Astrocyte (in vitro differentiated cells and primary cell): ENCODE data around the gene IRS1.

Experiments
- CTCF ChIP-seq: IDR thresholded peaks from 2 replicates; pipeline ENCODE4 v1.5.1; 2011; ENCODE audit warnings: low read depth, mild to moderate bottlenecking, inconsistent platforms, low read length, moderate library complexity; ENCODE audit not compliant: insufficient read depth
- EZH2 ChIP-seq: IDR thresholded peaks from 2 replicates; pipeline ENCODE4 v1.6.1; 2012; ENCODE audit warnings: mild to moderate bottlenecking, low read length, inconsistent platforms; ENCODE audit not compliant: insufficient read depth

GRCh38 chr2:226720948-226721347 lies 78.7 kb downstream of the IRS1 start:
- no peak for TF ChIP-seq CTCF
- TF ChIP-seq EZH2, result no peak
